Measurements from ENCODE around the gene CTNNBL1.

CTNNBL1 gene

DNA sequence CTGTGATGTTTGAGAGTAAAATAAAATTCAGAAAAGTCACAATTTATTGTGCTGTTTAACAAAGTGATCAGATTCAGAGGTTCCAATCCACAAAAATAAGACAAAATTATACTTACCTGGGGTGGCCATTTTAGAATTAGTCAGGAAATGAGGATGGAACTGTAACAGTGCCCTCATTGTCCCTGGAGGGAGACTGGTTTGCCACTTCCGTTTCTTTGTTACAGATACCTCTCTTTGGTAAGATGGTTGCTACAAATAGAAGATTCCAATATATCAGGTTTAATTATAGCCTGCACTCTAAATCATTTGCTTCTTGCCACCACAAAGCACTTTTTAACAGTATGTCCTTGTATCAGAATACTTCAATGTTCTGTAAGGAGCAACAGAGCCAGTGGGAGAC lies 95.6 kb downstream of the CTNNBL1 start:
- no peak for DNase-seq

DNA sequence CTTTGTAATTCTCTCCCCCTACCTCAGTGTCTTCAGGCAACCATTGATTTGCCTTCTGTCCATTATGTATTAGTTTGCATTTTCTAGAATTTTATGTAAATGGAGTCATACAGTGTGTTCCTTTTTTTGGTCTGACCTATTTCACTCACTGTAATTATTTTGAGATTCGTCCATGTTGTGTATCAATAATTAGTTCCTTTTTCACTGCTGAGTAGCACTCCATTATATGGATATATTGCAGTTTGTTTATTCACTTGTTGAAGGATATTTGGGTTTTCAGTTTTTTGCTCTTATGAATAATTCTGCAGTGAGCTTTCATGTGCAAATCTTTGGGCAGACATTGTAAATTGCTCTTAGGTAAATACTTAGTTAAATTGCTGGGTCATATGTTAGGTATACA lies 97.1 kb downstream of the CTNNBL1 start:
- DNase-seq = no peak

DNA sequence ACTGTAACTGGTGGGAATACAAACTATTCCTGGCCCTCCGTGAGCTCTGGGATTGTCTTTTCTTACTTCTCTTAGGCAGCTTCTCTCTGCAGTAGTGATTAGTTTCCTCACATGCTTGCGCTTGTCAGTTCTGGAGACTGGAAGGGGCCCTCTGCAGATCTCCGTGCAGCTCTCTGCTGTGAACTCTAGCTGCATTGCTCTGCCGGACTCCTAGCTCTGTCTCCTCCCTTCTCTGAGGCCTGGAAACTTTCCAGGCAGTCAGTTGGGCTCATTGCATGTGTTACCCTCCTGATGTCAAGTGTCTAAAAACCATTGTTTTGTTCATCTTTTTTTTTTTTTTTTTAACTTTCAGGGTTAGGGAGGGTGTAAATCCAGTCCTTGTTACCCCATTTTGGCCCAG lies 102.3 kb downstream of the CTNNBL1 start:
- no peak for DNase-seq

DNA sequence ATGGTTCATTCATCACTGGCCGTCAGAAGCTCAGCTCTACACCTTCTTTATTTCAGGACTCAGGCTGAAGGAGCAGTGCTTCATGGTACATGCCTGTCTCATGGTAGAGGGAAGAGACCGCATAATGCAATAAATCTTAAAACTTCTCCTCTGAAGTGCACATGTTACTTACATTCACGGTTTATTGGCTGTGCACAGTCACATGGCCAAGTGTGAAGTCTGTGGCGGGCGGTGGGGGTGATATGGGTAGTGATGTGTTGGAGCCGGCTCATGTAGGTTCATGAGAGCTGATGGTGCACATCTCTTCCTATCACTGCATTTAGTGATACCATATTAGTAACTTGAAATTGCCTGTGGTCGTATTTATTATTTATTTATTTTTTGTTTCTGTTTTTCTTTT lies 102.9 kb downstream of the CTNNBL1 start:
- no peak for DNase-seq

DNA sequence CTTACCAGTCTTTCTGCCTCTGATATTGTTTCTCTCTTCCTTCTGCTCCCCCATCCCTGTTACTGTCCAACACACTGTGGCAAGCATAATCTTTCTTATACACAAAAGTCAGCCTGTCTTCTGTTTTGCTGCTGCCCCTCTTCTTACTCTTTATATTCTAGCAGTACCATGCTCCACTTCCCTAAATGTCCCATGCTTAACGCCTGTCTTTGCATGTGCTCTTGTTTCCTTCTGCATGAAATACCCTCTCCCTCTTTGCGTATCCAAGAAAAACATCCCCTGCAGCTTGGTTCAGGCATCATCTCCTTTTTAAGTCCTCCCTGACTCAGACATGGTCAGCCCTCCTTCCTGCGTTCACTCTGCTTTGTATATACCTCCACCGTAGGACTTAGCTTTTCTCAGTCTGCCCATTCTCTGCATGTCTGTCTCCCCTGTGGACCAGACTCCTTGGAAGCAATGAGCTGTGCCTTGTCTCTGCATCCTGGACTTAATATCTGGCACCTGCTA lies 103.9 kb downstream of the CTNNBL1 start:
- no peak for DNase-seq

DNA sequence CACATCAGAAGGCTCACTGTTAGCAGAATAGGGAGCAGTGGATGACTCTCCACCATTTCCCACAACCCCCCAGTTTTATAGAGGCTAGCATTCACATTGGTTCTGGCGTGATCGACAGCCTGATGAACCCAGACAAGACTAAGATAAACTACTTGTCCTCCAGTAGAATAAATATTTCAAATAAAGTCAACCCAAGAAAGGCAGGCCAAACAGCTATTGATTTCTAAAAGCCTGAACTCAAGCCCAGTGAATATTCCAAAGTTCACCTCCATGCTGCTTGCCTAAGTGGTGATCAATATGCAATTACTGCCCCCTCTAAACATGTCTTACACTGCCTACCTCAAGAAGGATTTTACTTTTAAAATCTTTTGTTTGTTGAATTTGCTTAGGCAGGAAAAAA lies 104.5 kb downstream of the CTNNBL1 start:
- DNase-seq = no peak

DNA sequence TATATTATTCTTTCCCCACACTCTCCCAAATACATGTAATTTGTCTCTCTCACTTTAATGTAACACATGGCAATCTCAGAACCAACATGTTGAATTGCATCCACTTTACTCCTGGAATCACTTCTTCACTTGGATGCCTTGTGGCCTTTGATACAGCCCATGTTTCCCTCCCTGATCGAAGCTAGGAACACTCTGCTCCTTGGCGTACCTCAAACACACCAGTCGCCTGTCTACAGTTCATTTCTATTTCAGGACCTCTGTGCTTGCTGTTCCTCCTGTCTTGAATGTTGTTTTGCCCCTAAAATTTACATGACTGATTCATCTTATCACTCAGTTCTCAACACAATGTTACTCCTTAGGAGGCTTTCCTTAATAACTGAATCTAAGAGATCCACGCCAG lies 106.8 kb downstream of the CTNNBL1 start:
- DNase-seq = no peak

DNA sequence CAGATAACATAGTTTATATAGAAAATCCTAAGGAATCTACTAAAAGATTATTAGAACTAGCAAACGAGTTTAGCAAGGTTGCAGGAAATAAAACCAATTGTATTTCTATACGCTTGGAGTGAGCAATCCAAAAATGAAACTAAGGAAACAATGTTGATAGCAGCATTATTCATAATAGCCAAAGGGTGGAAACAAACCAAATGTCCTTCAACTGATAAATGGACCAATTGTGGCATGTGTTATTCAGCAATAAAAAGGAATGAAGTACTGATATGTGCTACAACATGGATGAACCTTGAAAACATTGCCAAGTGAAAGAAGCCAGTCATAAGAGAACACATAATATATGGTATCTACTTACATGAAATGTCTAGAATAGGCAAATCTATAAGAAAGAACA lies 108.1 kb downstream of the CTNNBL1 start:
- DNase-seq = no peak

DNA sequence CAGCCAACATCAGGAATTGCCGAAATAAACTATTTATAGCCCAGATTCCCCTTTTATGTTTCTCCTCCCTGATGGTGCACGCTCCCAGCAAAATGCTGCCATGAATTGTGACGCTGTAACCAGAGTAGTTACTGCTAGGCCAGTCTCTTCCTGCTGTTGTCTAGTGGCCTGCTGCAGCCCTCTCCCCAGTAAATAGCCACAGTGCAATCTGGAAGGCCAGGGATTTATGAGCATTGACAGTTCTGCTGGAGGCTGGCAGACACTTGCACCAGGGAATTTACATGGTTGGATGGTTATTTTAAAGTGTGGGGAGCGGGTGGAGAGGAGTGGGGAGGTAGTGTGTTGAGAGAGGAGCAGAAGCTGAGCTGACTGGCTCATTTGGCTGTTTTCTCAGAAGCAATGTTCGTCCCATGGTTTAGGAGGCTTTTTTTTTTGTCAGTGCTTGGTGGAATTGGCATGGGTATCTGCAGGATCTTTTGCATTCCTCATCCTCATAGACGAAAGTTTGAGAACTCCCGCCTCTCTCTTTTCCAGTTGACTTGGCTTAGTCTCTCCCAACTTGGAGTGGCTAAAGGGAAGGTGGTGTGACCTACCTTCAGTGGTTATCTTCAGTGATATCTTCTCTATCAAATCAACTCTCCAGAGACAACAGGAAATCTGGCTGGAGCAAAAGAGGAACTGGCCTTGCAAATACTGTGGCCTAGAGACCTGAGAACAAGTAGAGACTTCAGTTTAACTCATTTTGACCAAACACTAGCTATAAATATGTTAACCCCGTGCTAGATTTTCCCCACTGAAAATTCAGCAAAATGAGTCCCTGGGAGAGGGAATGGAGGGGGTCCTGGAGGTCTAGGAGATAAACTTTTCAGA lies 109.8 kb downstream of the CTNNBL1 start:
- DNase-seq = no peak

DNA sequence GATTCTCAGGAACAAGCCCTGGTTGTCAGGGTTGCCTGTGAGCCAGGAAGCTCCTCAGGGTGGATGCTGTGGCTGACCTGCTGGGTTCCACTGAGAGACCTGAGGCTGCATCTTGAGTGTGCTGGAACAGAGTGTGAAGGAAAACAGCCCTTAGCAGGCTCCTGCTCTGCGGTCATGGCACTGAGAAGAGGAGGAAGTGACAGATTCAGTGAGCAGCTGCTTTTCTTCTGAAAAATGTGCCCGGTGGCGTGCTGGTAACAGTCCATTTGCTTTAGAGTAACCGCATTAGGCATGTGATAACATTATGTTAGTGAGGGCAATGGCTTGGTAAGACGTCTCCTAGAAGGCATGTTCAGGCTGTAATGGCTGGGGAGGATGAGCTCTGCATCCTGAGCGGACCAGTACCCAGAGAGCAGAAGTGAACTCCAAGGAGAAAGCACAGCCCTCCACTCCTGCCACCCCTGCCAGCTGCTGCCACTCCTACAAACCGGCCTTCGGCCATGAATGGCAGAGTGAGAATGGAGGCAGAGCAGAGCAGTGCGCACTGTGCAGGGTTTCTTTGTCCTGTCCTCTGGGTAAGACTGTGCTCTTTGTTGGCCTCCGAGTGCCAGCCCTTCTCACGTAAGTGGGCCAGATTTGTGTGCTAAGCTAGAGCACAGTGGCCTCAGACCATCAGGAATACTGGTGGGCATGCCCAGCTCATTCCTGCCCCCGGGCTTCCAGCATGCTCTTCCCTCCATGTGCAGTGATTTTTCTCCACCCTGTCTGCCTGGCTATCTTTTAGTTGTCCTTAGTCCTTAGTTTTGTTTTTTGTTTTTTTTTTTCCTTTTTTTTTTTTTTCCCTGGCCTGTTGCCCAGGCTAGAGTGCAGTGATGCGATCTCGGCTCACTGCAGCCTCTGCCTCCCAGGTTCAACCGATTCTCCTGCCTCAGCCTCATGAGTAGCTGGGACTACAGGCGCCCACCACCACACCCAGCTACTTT lies 111.0 kb downstream of the CTNNBL1 start:
- DNase-seq = no peak

DNA sequence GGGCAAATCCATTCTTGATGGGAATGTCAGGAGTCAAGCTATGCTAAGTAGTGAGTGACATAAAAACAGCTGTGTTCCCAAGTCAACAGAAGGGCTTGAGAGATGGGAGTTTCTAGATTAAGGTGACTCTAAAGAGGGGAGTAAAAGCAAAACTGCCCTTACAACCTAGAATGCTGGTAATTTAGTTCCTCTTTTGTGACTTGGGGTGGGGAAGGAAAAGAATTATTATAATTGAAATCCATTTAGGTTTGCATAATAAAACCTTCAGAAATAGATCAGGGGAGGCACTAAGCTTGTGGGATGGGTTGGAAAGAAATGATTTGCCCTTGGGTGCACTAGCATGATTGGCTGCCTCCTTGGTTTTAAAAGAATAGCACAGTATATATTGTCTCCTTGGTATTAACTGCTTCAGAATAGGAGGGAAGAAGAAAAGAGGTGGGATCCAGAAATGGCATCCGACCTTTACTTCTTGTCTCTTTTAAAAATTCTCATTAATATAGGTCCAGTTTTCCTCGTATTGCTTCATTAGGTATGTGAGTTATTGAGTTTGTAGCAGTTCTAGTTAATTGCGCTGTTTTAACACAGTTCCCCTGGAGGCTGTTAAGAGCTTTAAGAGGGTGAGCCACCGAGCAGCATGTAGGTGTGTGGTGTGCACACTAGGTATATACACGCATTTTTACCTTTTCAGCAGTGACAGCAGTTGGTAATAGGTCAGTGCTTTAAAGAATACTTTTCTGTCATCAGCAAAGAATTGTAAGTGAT lies 113.8 kb downstream of the CTNNBL1 start:
- no peak for DNase-seq

DNA sequence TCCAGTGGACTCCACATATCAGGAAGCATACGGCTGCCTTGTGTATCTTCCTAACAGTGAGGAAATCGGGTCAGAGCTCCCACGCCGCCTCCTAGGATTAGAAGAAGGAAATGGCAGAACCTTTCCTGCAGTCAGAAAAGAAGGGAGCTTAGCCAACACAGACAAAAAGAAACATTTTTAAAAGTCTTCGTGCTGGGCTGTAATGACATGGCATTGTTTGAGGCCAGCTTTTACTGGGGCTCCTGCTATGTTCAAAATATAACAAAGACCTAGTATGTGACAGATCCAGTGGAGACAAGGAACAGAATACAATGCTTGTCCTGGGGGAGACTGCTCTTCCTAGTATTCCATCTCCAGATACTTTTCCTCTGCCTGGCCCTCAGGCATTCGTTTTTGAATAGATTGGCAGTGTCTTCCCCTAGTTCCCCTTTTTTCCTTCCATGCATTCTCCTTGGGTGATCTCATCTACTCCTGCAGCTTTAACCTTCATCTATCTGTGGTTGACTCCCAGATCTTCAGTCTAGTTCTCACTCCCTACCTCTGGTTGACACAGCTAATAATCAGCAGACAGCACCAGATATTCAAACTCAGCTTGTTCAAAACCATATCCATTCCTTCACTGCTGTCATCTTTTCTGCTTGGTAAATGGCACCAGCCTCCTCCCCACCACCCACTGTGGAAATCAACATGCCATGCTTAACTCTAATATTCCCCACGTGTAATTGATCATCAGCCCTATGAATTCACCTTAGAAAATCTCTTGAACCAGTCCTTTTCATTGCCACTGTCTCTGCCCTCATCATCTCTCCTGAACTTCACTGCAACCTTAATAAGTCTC lies 114.6 kb downstream of the CTNNBL1 start:
- no peak for DNase-seq

DNA sequence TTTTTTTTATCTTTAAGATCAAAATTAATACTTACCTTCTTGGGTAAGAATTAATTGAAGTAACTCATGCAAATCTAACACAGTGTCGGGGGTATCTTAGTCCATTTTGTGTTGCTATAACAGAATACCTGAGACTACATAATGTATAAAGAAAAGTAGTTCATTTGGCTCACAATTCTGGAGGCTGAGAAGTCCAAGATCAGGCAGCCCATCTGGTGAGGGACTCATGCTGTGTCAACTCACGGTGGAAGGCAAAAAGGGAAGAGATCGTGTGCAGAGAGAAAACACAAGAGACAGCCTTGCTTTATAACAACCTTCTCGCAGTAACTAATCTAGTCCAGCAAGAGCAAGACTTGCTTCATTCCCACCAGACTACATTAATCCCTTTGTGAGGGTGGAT lies 116.2 kb downstream of the CTNNBL1 start:
- DNase-seq = no peak

DNA sequence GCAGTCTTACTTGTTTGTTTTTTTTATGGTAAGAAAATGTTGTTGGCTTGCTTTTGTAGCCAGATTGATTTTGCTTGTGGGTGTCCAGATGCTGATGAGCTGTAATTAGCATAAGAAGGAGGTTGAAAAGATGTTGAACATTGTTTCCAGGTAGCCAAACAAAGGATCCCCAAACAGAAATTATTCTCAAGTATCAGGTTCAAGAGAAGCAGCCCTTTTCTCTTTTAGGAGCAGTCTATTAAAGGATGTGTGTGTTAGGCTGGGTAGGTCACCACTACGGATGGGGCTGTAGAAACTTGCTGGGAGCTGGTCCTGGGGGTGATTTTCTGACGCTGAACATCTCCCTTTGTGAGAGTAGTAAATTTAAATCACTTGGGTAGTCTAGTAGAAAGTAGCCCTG lies 122.2 kb downstream of the CTNNBL1 start:
- DNase-seq = no peak

DNA sequence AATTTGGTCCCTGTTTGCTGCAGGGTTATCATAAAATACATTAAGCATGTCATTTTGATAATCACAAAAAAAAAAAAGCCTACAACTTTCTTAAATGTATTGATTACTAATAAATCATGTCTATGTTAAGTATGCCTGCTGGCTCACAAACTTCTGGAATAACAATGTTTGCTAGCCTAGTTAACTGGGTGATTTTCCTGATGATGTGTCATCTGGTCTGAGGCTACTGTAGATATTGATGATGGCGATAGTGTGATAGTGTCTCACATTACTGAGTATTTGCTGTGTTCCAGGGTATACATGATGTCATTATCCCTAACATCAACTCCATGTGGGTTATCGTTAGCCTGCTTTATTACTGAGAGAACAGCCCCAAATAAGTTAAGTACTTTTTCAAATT lies 122.9 kb downstream of the CTNNBL1 start:
- DNase-seq = no peak

DNA sequence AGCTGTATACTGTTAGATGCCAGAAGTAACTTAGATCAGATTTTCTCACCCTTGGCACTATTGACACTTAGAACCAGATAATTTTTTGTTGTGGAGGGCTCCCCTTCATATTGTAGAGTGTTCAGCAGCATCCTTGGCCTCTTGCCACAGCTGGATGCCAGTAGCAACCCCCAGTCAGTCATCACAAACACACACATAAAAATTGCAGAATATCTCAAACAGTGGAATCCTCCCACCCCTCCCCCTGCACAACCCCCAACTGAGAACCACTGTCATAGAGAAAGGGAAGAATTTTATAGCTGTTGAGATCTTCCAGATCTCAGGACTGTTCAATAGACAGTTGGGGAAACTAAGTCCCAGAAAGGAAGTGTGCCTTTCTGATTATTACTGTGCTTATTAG lies 127.9 kb downstream of the CTNNBL1 start:
- no peak for DNase-seq

DNA sequence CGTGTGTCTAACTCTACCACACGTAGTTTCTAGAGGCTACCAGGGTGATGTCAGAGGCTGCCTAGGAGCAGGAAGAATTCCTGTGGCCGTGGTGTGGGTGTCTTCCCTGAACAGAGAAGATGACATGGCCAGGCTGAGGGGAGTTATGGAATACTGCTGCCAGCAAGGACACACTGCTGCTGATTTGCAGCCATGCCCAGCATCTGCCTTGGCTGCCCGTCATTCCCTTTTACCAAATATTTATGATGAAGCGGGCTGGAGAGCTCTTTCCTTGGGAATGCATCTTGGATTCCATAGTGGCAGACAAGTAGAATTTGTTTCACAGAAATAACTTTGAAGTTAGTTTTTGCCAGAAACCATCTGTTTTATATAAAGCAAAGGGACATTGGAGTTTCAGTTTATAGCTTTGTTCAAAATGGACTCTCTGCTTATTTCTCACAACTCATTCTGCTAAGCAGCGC lies 128.3 kb downstream of the CTNNBL1 start:
- DNase-seq = no peak

DNA sequence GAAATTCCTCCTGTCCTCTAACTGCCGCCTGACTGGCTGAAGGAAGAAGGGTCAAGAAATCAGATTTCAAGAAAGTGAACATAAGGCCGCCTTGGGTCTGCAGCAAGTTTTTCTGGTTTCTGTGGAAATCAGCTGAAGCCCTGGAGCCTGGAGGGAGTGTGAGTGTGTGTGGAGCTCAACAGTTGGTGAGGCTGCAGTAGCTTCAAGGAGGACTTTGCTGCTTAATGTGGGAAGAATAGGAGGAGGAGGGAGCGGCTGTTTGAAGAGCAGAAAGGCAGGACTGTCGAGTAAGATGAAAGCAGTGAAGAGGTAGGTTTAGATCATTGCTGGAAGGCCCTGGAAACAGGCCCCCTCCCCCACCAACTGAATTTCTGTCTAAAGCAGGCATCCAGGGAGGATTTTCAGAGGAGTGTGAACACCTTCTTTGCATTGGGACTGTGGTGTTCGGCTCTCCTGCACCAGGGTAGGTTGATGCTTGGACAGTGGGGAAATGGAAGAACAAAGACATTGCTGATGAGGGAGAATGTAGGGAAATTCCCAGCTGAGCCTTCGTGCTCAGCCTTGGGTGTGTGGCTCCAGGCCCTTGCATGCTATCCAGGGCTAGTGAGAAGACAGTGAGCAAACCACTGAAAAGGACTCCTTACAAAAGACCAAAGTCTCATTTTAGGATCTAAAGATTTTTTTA lies 129.6 kb downstream of the CTNNBL1 start:
- no peak for DNase-seq

DNA sequence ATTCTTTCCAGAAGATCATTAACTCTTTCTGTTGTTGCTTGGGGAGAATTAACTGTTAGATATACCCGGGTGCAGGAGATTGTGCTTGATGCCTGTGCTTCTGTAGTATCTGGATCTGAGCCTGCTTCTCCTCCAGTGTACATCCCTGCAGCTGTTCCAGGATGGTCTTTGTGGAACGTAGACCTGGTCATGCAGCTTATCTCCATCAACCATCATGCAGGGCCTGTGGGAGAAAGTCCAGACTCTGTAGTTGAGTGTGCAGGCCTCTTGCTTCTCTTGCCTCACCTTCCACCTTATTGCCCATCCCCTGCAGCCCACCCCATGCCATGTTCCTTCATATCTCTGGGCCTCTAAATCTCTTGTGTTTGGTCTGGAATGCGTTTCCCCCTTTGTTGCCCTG lies 133.8 kb downstream of the CTNNBL1 start:
- no peak for DNase-seq

DNA sequence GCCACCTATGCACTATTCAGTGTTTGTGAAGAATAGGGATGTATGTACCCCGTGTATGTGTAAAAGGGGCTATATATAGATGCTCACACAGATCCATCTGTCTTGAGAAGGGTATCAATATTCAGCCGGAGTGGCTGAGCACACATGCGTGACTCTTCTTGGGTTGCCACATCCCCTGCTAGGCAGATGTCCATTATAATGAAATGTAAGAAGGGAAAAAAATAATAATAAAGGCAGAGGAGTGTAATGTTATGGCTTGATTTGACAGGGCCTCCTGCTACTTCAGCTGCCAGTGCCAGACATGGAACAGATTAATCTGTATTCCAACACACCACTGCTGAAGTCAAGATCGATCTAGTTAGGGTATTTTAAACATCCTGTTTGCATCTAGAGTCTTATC lies 134.9 kb downstream of the CTNNBL1 start:
- DNase-seq = no peak

DNA sequence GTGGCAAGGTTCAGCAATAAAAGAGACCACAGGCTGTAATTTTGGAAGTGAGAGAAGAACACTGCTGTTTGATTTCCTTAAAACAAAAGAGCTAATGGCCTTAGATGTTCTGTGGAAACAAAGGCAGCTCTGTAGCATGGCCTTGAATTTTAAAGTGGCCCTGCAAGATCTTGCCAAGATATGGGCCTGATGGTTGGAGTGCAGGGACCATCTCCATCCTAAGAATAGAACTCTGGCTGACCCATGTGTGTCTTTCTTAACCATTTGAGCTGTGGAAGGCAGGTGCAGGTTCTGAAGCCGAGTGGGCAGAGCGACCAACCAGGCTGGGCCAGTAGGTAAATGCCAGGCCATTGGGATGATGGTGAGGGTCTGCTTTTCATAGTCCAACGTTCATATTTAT lies 135.3 kb downstream of the CTNNBL1 start:
- no peak for DNase-seq
